SU-DHL-6 (cell line): Measurements from ENCODE around the gene GRM7.

Experiments
- H2AFZ ChIP-seq: fragments of 200-600 bp; sonication (generic); 2 replicates; pipeline ENCODE4 v1.6.1; 2014; ENCODE audit warnings: low read depth, mild to moderate bottlenecking, moderate library complexity, mixed read lengths, antibody characterized with exemption, low read length; ENCODE audit not compliant: severe bottlenecking
- H3F3A ChIP-seq: fragments of 200-600 bp; shearing (Covaris generic); 2 replicates; pipeline ENCODE4 v1.6.0; 2016; ENCODE audit warnings: antibody characterized with exemption, mild to moderate bottlenecking; ENCODE audit not compliant: insufficient read depth
- H3K27ac ChIP-seq: fragments of 200-600 bp; sonication (generic); 2 replicates; pipeline ENCODE4 v1.5.1; 2016; ENCODE audit warnings: low read depth, mild to moderate bottlenecking, low read length, moderate library complexity, mixed read lengths
- H3K27me3 ChIP-seq: fragments of 200-600 bp; sonication (generic), shearing (Covaris generic); 2 replicates; pipeline ENCODE4 v1.6.0; 2014; ENCODE audit warnings: mild to moderate bottlenecking, low read length
- H3K36me3 ChIP-seq: fragments of 200-600 bp; sonication (generic); 2 replicates; pipeline ENCODE4 v1.6.1; 2014; ENCODE audit warnings: mild to moderate bottlenecking, low read length, mixed read lengths
- H3K4me2 ChIP-seq: fragments of 300-600, 200-600 bp; shearing (Covaris generic), sonication (generic); 2 replicates; pipeline ENCODE4 v1.6.0; 2014; ENCODE audit warnings: low read length, low read depth, mild to moderate bottlenecking; ENCODE audit not compliant: poor library complexity, severe bottlenecking
- H3K4me3 ChIP-seq: fragments of 200-600 bp; sonication (generic); 2 replicates; pipeline ENCODE4 v1.5.1; 2014; ENCODE audit warnings: antibody characterized with exemption, low read length, mild to moderate bottlenecking, mixed read lengths; ENCODE audit not compliant: insufficient read depth, poor library complexity, severe bottlenecking
- H3K79me2 ChIP-seq: fragments of 200-600 bp; sonication (generic); 2 replicates; pipeline ENCODE4 v1.6.1; 2014; ENCODE audit warnings: mild to moderate bottlenecking, low read length, moderate library complexity; ENCODE audit not compliant: insufficient read depth
- H3K9ac ChIP-seq: fragments of 200-600 bp; sonication (generic); 2 replicates; pipeline ENCODE4 v1.7.0; 2014; ENCODE audit warnings: mild to moderate bottlenecking, low read length
- H3K9me2 ChIP-seq: fragments of 200-600 bp; sonication (generic); replicated peaks from 2 replicates; pipeline ENCODE4 v1.6.1; 2014; ENCODE audit warnings: low read length; ENCODE audit not compliant: insufficient read depth
- H3K9me3 ChIP-seq: fragments of 200-600 bp; sonication (generic); 2 replicates; pipeline ENCODE4 v1.6.1; 2014; ENCODE audit warnings: low read length, mixed read lengths; ENCODE audit not compliant: insufficient read depth
- H4K20me1 ChIP-seq: fragments of 200-600 bp; sonication (generic); 2 replicates; pipeline ENCODE4 v1.6.1; 2014; ENCODE audit warnings: low read depth, mild to moderate bottlenecking, antibody characterized with exemption, low read length, moderate library complexity, mixed read lengths
- CTCF ChIP-seq: fragments of 200-600 bp; sonication (generic); IDR thresholded peaks from one replicate; pipeline ENCODE4 v1.5.1; 2017; ENCODE audit warnings: antibody characterized with exemption, mild to moderate bottlenecking, low read length, moderate library complexity; ENCODE audit not compliant: insufficient read depth, poor library complexity, severe bottlenecking
- EZH2phosphoT487 ChIP-seq: fragments of 200-600 bp; sonication (generic), shearing (Covaris generic); conservative IDR thresholded peaks from 2 replicates; pipeline ENCODE4 v1.6.1; 2018; ENCODE audit warnings: mild to moderate bottlenecking, antibody characterized with exemption, low read length, moderate library complexity, mixed read lengths

The GRM7 gene

GRCh38 chr3:7433073-7433472 is 572.2 kb downstream of the GRM7 start:
- Histone ChIP-seq H3K4me2 (no peak overlapping the region), H3K36me3 (no peaks in the 10 kb centered on the region), H3F3A (no peaks in the 10 kb centered on the region), H3K27ac (no peak overlapping the region), H3K27me3 (no peaks in the 10 kb centered on the region), H4K20me1 (no peaks in the 10 kb centered on the region), H3K9me3 (no peaks in the 10 kb centered on the region), H3K4me3 (no peak overlapping the region), H3K9ac (no peak overlapping the region), H2AFZ (no peak overlapping the region), H3K79me2 (no peaks in the 10 kb centered on the region), H3K9me2 (no peaks in the 10 kb centered on the region)
- TF ChIP-seq EZH2phosphoT487 (no peak), CTCF (no peak)

GRCh38 chr3:7436542-7436941 is 575.6 kb downstream of the GRM7 start:
- no peak for TF ChIP-seq CTCF
- no peak for TF ChIP-seq EZH2phosphoT487
- Histone ChIP-seq H3K27ac (no peak overlapping the region), H3K9ac (no peak overlapping the region), H3K4me2 (no peak overlapping the region), H4K20me1 (no peaks in the 10 kb centered on the region), H3F3A (no peaks in the 10 kb centered on the region), H2AFZ (no peak overlapping the region), H3K9me3 (no peaks in the 10 kb centered on the region), H3K36me3 (no peaks in the 10 kb centered on the region), H3K9me2 (no peaks in the 10 kb centered on the region), H3K4me3 (no peak overlapping the region), H3K79me2 (no peaks in the 10 kb centered on the region), H3K27me3 (no peaks in the 10 kb centered on the region)

- Histone ChIP-seq H3K9me2 (no peaks in the 10 kb centered on the region), H2AFZ (no peak overlapping the region), H4K20me1 (no peaks in the 10 kb centered on the region), H3F3A (no peaks in the 10 kb centered on the region), H3K27me3 (no peaks in the 10 kb centered on the region), H3K4me3 (no peak overlapping the region), H3K9ac (no peak overlapping the region), H3K79me2 (no peaks in the 10 kb centered on the region), H3K36me3 (no peaks in the 10 kb centered on the region), H3K4me2 (no peak overlapping the region), H3K9me3 (no peaks in the 10 kb centered on the region), H3K27ac (no peak overlapping the region)
- TF ChIP-seq CTCF = no peak
- TF ChIP-seq EZH2phosphoT487 = no peak
Measured at GRCh38 chr3:7437231-7437630, 576.3 kb downstream of the GRM7 start.
